Osteocyte (in vitro differentiated cells): ENCODE data around the gene TGFB2. TPM values are rescaled to one million over a fixed set of nuclear protein-coding genes. Genes with fewer than 3 reads are reported as not detected.

ENCODE experiments used
- DNase-seq: peaks from one replicate; pipeline ENCODE4 v3.0.0; 2021; ENCODE audit warnings: mixed read lengths; ENCODE audit not compliant: unreplicated experiment; ENCODE audit errors: extremely low spot score
- H3K27ac Mint-ChIP-seq: one replicate; pipeline ENCODE4 v1.8.0; 2021; ENCODE audit warnings: mild to moderate bottlenecking, mixed read lengths; ENCODE audit not compliant: unreplicated experiment
- H3K27me3 Mint-ChIP-seq: one replicate; pipeline ENCODE4 v1.8.0; 2021; ENCODE audit warnings: mixed read lengths; ENCODE audit not compliant: unreplicated experiment
- H3K36me3 Mint-ChIP-seq: one replicate; pipeline ENCODE4 v1.8.0; 2021; ENCODE audit warnings: mixed read lengths; ENCODE audit not compliant: unreplicated experiment
- H3K4me1 Mint-ChIP-seq: one replicate; pipeline ENCODE4 v1.8.0; 2021; ENCODE audit warnings: mixed read lengths; ENCODE audit not compliant: unreplicated experiment
- H3K4me3 Mint-ChIP-seq: one replicate; pipeline ENCODE4 v1.8.0; 2021; ENCODE audit warnings: mild to moderate bottlenecking, moderate library complexity, mixed read lengths; ENCODE audit not compliant: unreplicated experiment
- H3K9me3 Mint-ChIP-seq: one replicate; pipeline ENCODE4 v1.8.0; 2021; ENCODE audit warnings: mixed read lengths; ENCODE audit not compliant: unreplicated experiment
- total RNA-seq: library from RNA; stranded (reverse); gene quantifications from 2 replicates; pipeline ENCODE4 v1.2.1, GENCODE V29; 2021
- TF ChIP-seq, protein P1 (sequence below): fragments of 200-600 bp; sonication (generic); IDR thresholded peaks from 2 replicates; pipeline ENCODE4 v1.5.0; 2021; ENCODE audit warnings: antibody characterized with exemption, mild to moderate bottlenecking, moderate library complexity

Gene TGFB2
- total RNA-seq, 1 donor from 2014 or later = 184 TPM

DNA sequence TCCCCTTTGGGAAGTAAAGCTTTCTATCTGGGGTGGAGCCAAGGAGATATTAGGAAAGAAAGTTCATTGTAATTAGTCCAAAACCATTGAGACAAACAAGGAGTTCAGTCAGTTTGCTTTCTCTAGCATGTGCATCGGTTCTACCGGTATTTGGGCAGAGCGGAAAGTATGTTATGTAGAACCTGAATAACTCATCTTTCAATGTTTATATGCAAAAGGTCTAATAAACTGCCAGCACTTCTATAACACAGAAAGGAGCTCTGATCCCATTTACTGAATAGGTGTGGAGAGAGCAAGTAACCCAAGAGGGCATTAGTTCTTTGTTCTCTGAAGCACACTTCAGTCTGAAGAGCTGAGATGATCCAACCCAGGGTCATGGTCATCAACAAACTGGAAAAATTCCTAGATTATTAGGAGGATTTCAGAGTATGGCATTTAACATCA lies 3.5 kb downstream of the TGFB2 start:
- Mint-ChIP-seq H3K9me3 (no peaks in the 10 kb centered on the region), H3K27ac (no peak overlapping the region), H3K4me1 (peaks cover 45% of the 10 kb centered on the region), H3K4me3 (no peak overlapping the region), H3K27me3 (no peaks in the 10 kb centered on the region), H3K36me3 (peaks cover 6% of the 10 kb centered on the region)
- TF ChIP-seq, protein P1, sequence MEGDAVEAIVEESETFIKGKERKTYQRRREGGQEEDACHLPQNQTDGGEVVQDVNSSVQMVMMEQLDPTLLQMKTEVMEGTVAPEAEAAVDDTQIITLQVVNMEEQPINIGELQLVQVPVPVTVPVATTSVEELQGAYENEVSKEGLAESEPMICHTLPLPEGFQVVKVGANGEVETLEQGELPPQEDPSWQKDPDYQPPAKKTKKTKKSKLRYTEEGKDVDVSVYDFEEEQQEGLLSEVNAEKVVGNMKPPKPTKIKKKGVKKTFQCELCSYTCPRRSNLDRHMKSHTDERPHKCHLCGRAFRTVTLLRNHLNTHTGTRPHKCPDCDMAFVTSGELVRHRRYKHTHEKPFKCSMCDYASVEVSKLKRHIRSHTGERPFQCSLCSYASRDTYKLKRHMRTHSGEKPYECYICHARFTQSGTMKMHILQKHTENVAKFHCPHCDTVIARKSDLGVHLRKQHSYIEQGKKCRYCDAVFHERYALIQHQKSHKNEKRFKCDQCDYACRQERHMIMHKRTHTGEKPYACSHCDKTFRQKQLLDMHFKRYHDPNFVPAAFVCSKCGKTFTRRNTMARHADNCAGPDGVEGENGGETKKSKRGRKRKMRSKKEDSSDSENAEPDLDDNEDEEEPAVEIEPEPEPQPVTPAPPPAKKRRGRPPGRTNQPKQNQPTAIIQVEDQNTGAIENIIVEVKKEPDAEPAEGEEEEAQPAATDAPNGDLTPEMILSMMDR = no peak
- no peak for DNase-seq

DNA sequence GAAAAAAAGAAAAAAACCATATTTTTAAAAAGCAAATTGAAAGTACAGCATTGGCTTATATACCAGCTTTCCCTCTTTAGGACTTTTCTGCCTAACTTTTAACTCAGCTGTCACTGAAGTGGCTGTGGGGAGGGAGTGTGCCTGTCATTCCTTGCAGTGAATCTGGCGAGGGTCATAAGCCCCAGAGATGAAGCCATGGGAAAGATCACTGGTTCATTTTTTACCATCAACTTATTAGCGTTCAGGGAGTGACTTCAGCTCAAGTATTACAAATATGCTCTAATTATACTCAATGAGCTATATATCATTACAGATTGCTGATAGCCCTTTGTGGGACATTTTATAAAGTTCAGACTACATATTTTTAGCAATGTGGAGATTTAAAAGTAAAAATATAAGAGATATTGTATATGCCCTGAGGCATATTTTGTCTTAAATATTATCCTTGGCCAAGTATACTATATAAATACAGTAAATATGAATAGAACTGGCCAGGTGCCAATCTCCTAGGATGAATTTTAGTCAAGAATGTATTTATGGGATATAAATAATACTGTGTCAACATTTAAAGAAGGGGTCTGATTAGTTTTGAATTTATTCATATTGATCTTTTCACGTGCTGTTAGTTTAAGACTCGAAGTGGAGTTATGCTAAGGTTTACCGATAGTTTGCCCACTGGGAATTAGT lies 4.4 kb downstream of the TGFB2 start:
- DNase-seq = no peak
- H3K27ac Mint-ChIP-seq = no peak overlapping the region
- TF ChIP-seq, protein P1 = no peak
- peaks cover 53% of the 10 kb centered on the region for H3K4me1 Mint-ChIP-seq
- peaks cover 10% of the 10 kb centered on the region for H3K36me3 Mint-ChIP-seq
- no peaks in the 10 kb centered on the region for H3K27me3 Mint-ChIP-seq
- H3K4me3 Mint-ChIP-seq = no peak overlapping the region
- H3K9me3 Mint-ChIP-seq = no peaks in the 10 kb centered on the region

DNA sequence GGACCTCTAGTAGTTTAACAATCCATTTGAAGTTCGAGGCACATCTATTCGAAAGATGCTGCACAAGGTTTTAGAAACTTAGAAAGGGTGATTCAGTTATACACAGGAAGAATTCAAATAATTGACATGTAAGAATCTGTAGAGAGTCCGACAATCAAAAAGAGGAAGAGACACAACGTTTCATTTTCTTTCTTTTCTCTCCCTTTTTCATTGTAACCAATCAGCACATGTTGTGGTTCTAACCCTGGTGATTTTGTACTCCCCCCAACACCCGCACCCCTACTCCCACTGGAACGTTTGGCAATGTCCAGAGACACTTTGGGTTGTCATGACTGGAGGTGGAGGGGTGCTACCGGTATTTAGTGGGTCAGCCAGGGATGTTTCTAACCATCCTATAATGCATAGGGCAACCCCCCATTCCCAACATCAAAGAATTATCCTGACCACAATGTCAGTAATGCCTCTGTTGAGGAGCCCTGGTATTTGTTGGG lies 4.9 kb downstream of the TGFB2 start:
- H3K27ac Mint-ChIP-seq = no peak overlapping the region
- DNase-seq = no peak
- no peaks in the 10 kb centered on the region for H3K27me3 Mint-ChIP-seq
- no peaks in the 10 kb centered on the region for H3K9me3 Mint-ChIP-seq
- H3K4me3 Mint-ChIP-seq = no peak overlapping the region
- H3K4me1 Mint-ChIP-seq = peaks cover 57% of the 10 kb centered on the region
- TF ChIP-seq, protein P1 = no peak
- peaks cover 10% of the 10 kb centered on the region for H3K36me3 Mint-ChIP-seq

DNA sequence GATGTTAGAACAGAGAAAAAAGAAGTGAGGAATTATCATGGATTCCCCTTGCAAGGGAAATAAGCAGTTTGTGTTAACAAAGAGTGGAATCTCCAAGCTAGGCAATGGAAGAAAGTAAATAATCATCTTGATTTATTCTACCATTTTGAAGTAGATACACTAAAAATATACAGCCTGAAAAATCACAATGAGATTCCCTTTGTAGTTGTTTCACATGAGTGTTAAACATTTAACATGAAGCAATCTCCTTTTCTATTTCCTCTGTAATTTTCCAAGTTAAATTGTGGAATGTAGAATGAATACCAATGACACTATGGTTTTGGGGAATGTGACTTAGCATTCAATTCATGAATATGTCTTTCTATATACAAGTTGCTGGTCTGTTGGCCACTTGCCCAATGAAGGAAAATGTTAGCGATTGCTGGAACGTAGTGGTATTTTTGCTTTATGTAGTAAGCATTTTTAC lies 5.7 kb downstream of the TGFB2 start:
- no peaks in the 10 kb centered on the region for H3K27me3 Mint-ChIP-seq
- peaks cover 61% of the 10 kb centered on the region for H3K4me1 Mint-ChIP-seq
- no peak overlapping the region for H3K4me3 Mint-ChIP-seq
- TF ChIP-seq, protein P1 = no peak
- H3K27ac Mint-ChIP-seq = no peak overlapping the region
- no peaks in the 10 kb centered on the region for H3K9me3 Mint-ChIP-seq
- DNase-seq = no peak
- H3K36me3 Mint-ChIP-seq = peaks cover 12% of the 10 kb centered on the region

DNA sequence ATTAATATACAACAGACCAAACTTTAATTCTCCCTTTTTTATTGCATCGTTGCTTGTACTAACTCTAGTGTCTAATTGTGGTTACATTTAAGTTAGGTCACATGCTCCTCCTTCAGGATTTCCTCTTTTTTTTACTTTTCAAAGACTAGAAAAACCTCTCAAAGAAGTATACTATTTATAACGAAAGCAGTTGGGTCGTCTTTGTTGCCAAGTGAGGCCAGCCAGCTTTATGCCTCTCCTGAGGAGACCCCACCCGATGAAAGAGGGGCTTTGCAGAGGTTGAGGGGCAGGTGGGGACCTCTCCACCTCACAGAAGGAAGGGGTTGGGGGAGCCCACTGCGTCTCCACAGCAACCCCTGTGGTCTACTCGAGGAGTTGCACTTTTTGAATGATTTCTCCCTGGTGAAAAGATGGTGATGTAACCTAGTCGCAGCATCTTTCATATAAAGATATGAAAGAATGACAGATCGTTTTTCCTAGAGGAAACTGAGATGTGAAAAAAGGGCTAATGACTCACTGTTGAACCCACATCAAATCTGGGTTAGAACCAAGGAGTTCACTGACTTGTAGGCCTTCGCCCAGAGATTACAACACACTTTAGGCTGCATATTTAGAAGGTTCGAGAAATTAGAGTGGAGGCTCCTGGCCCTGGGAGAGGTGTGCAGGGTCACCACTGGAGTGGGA lies 6.4 kb downstream of the TGFB2 start:
- Mint-ChIP-seq H3K4me3 (no peak overlapping the region), H3K27me3 (no peaks in the 10 kb centered on the region), H3K9me3 (no peaks in the 10 kb centered on the region), H3K27ac (no peak overlapping the region), H3K36me3 (peaks cover 17% of the 10 kb centered on the region), H3K4me1 (peaks cover 66% of the 10 kb centered on the region)
- DNase-seq = no peak
- TF ChIP-seq, protein P1 = peak; percentile 57
